ENCODE results near the gene NTRK3.

The NTRK3 gene

GRCh38 chr15:88178631-88179030, 77.9 kb downstream of the NTRK3 start:
- DNase-seq (ENCODE audit: low spot score) = no peak

DNA sequence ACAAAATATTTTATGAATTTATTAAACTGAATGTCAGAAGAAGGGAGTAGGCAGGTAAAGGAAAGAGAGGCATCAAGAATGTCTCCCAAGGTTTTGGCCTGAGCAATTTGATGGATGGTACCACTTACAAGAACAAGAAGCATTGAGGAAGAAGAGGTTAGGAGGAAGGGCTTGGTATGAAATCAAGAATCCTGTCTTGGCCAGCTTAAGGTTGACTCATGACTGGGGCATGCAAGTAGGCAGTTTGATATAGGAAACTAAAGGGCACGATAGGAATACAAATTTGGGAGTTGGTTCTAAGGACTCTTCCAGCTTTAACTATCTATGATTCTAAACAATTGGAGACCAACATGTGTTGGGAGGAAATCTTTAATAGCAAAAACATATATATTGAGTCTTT, 79.1 kb downstream of the NTRK3 start:
- DNase-seq (ENCODE audit: low spot score) = no peak

DNA sequence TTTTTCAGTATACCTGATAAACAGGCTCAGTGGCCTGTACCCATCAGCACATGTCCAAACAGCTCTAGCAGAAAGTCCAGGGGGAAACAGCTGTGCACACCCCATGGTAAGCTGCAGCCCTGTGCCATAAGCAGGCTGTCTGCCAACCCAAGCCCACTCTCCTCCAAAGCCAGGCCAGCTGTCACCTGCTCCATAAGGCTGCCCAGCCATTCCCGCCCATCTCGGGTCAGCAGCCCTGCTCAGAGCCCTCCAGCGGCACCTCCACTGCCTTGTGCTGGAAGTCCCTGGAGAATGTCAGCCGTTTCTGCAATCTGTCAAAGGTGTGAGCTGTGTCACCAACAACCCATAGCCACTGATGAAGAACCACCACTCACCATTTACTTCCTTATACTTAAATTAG, 82.0 kb downstream of the NTRK3 start:
- no peak for DNase-seq (ENCODE audit: low spot score)

- no peak for DNase-seq (ENCODE audit: low spot score)
These were observed 90.2 kb downstream of the NTRK3 start for GRCh38 chr15:88166082-88166993.

DNA sequence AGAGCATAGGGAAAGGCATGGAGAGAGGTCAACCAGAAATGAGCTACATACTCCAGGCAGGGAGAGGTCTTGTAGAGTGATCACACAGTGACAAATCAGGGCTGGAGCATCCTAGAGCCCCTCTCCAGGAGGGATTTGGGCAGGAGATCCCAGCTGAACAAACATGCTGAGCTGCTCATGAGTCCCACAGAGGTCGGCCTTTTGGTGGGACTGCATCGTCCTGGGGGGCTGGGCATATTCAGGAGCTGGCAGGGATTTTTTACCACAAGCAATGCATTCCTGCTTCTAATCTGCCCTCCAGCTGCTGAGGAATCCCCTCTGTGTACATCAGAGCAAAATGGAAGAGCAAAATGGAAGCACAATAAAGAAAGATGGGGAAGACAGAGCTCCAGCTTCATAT, 94.9 kb downstream of the NTRK3 start:
- no peak for DNase-seq (ENCODE audit: low spot score)

DNA sequence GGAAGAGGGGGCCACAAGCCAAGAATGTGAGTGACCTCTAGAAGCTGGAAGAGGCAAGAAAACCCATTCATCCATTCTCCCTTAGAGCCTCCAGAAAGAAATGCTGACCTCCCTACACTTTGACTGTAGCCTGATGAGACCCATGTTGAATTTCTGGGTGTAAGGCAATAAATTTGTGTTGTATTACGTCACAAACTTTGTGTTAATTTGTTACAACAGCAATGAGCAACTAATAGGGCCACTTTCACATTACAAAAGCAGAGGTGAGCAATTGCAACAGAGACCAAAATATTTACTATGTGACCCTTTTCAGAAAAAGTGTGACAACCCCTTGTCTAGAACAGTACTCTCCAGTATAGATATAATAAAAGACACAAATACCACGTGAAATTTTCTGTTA, 101.2 kb downstream of the NTRK3 start:
- DNase-seq (ENCODE audit: low spot score) = no peak

GRCh38 chr15:88152672-88153071, 103.9 kb downstream of the NTRK3 start:
- DNase-seq (ENCODE audit: low spot score) = no peak

GRCh38 chr15:88147760-88148159, 108.8 kb downstream of the NTRK3 start:
- DNase-seq (ENCODE audit: low spot score) = no peak

- DNase-seq (ENCODE audit: low spot score) = no peak
These were observed 111.5 kb downstream of the NTRK3 start for GRCh38 chr15:88144921-88145653.

DNA sequence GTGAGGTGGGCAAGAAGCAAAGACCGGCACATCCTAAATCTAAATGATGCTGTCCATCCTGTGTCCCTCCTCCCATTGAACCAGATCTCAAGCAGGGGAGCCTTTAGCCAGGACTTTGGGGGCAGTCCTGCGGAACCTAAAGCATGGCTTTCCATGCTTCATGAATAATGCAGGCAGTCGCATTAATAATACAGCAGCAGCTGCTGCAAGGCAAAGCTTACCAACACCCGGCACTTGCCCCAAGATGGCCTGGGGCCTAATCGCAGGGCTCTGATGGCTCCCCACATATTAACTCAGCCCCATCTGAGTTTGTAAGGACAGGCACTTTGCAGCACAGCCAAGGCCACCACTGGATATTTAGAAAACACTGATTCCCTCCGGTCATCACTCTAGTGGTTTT, 114.4 kb downstream of the NTRK3 start:
- DNase-seq (ENCODE audit: low spot score) = no peak

- no peak for DNase-seq (ENCODE audit: low spot score)
These were observed 115.2 kb downstream of the NTRK3 start for GRCh38 chr15:88141269-88141889.

DNA sequence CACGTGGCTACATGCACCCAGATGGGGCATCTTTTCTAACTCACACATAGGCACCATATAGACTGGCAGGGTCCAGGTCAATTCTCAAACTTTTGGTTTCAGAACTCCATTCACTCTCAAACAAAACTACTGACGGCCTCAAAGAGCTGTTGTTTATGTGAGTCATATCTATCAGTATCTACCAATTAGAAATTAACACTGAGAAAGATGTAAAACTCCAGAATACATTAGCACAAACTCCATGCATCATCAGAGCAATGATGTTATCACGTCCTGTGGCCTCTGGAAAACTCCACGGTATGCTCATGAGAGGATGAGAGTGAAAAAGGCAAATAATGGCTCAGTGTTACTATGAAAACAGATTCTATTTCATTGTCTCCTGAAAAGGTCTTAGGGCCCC, 116.1 kb downstream of the NTRK3 start:
- DNase-seq (ENCODE audit: low spot score) = no peak

DNA sequence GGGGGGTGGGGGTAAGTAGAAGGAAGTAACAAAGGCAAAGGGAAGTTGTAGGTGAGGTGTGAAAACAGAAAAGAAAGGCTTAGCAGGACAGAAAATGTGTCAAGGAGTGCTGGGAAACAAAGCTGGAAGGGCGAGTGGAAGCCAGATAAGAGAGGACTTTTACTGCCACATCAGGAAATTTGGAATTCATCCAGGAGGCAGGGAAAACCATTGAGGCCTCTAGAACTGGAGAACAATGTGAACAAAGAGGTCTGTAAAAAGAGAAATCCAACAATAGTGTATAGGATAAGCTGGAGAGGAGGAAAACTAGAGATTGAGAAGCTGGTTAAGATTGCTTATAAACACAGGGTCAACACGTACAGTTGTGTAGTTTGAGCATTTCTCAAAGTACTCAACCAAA, 116.6 kb downstream of the NTRK3 start:
- DNase-seq (ENCODE audit: low spot score) = no peak

DNA sequence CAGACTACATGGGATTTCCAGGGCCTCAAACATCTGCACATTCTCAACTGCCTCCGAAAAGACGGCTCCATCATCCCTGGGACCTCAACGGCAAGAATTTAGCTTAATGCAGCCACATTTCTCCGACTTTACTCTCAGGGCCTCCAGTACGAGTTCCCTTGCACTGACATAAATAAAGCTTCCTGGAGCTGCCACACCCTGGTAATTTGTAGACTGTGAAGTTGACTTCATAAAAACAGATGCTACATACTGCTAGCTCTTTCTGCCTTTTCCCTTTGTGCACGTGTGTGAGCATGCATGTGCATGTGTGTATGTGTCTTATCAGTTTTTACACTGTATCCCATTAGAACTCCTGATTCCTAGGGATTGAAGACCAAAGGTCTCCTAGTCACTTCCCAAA, 122.7 kb downstream of the NTRK3 start:
- no peak for DNase-seq (ENCODE audit: low spot score)

DNA sequence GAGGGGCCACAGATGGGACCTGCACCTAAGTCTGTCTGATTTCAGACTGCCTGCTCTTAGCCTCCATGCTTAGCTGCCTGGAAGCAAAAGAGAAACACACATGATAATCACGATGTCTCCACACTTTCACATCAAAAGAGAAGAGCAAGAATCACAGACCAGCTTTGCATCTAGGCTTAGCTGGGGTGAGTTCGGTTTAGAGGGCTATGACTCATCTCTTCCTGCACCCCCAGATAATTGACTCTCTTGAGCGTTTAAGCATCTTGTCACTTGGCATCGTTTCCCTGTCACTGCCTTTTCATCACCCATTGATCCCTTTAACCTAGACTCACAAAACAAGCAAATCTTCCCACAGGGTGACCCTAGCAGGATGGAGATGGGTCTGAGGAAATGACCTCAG, 124.0 kb downstream of the NTRK3 start:
- DNase-seq (ENCODE audit: low spot score) = no peak

- no peak for DNase-seq (ENCODE audit: low spot score)
These were observed 124.6 kb downstream of the NTRK3 start for GRCh38 chr15:88131937-88132336.

DNA sequence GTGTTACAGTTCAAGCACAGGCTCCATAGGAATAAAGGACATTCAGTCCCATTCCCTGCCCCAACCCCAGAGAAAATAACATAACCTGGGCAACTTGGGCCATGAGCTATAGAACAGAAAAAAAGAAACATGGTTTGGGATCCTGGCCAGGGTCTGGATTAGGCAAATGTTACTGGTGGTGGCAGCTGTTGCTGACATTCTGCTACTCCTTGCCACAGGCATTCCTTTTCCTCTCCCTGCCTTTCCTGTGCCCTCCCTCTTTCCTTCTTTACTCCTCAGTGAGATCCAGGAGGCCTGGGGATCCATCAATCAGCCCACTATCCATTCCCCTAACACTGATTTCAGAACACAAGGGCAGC, 129.1 kb downstream of the NTRK3 start:
- no peak for DNase-seq (ENCODE audit: low spot score)

DNA sequence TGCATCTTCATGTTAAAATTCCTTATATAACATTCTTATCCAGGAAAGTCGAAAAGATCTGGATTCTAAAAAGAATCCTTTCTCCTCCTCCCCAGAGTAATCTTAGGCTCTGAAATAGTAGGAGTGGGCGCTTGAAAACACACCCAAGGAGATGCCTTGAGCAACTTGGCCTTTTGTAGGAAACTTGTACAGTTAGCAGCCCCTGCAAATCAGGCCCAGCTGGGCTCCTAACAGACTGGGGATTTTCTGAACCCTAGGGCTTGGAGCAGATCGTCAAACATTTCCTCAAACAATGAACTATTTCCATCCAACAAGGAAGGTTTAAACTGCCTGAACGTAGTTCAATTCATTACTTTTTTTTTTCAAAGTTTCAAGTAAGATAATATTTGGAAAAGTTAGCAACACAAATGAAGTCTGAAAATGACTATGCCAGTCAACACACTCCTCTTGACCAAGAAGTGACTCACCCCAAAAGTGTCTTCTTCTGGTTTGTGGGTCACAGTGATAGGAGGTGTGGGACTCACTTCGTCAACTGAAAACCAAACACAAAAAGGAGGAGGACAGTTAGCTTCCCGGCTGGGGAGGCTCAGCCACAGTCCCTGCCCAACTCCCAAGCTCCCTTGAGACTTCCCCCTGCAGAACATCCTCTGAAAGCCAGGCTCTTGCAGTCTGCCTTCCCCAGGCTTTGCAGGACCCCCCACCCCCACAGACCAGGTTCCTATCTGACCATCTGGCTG, 129.7 kb downstream of the NTRK3 start:
- peak; percentile 41 for DNase-seq (ENCODE audit: low spot score)

DNA sequence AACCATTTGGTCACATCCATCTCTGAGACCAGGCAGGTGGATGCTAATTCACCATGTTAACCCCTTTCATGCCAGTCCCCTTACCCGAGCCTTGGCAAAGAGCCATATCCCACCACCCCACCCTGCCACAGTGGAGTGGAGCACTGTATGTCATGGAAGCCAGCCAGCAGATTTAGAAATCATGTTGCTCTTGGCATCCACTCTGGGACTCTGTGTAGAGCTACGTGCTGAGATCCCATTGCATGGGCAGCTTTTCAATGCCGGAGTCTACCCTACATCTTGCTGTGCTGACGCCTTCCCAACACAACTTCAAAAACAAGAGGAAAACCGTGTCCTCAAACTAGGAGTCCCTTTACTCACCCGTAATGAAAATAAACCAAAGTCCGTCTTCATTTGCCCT, 131.0 kb downstream of the NTRK3 start:
- DNase-seq (ENCODE audit: low spot score) = no peak

- no peak for DNase-seq (ENCODE audit: low spot score)
These were observed 132.3 kb downstream of the NTRK3 start for GRCh38 chr15:88124199-88124598.

DNA sequence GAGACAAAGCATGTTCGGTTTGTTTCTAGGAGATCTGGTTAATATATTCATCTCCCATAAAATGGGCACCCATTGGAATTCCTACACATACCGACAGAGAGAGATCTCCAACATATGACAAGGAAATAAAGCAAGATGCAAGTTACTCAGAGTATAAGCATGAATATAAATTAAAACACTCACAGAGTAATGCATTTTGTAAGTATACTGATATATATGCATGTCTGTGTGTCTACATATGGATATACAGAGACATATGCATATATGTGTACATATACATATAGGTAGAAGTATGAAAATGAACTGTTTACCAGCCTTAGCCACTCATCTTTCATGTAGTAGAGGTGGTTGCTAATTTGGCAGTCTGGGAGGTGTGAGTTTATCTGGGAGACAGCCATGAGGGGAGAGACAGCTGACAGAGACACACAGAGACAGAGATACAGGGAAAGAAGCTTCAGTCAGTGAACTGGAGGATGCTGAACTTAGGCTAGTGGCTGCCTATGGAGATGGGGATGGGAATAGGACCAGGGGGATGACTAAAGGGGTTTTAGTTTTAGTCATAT, 134.5 kb downstream of the NTRK3 start:
- DNase-seq (ENCODE audit: low spot score) = no peak

DNA sequence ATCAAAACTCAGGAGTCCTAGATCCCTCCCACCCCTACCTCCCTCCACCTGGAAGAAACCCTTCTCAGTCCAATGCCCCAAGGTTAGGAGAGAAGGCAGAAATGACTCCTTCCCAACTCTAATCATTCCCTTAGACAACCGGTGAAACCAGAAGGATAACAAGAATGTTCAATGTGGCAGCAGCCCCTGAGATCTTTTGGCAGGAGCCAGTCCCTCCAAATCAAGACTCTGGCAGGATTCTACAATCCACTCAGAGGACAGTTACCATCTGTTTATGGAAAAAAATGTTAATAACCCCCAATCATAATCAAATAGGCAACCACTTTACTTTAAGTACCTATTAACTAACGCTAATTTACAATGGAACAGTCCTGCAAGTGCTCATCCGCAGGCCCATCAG, 136.5 kb downstream of the NTRK3 start:
- no peak for DNase-seq (ENCODE audit: low spot score)
